Activated naive CD8-positive, alpha-beta T cell treated with anti-CD3 and anti-CD28 coated beads for 36 hours (primary cell): ENCODE data around the gene SLC2A2. TPM values are rescaled to one million over a fixed set of nuclear protein-coding genes. Genes with fewer than 3 reads are reported as not detected.
A peak's percentile ranks its signal among the peaks of the same experiment; 100 is the strongest.

Source experiments
- DNase-seq: peaks from one replicate; pipeline ENCODE4 v3.0.0; 2021
- H3K27ac Mint-ChIP-seq: one replicate; pipeline ENCODE4 v1.8.0; 2022; ENCODE audit warnings: mild to moderate bottlenecking, moderate library complexity, mixed read lengths
- H3K27me3 Mint-ChIP-seq: one replicate; pipeline ENCODE4 v1.8.0; 2022; ENCODE audit warnings: mild to moderate bottlenecking, mixed read lengths
- H3K36me3 Mint-ChIP-seq: one replicate; pipeline ENCODE4 v1.8.0; 2021; ENCODE audit warnings: mild to moderate bottlenecking, mixed read lengths
- H3K4me1 Mint-ChIP-seq: one replicate; pipeline ENCODE4 v1.8.0; 2021; ENCODE audit warnings: mixed read lengths
- H3K4me3 Mint-ChIP-seq: one replicate; pipeline ENCODE4 v1.8.0; 2022; ENCODE audit warnings: mild to moderate bottlenecking, moderate library complexity, mixed read lengths
- H3K9me3 Mint-ChIP-seq: one replicate; pipeline ENCODE4 v1.8.0; 2022; ENCODE audit warnings: mixed read lengths
- total RNA-seq, 2 experiments: library from RNA; stranded (reverse); gene quantifications; one replicate each; pipeline ENCODE4 v1.2.3, GENCODE V29; 2021

Gene SLC2A2
- total RNA-seq, 2 experiments from 2014 or later: not detected

- Mint-ChIP-seq H3K36me3 (no peaks in the 10 kb centered on the region), H3K4me3 (no peak overlapping the region), H3K27me3 (peaks cover 7% of the 10 kb centered on the region), H3K27ac (no peak overlapping the region), H3K9me3 (no peaks in the 10 kb centered on the region), H3K4me1 (no peaks in the 10 kb centered on the region)
- peak; percentile 34 for DNase-seq
Measured at GRCh38 chr3:171049861-171050444, 23.4 kb upstream of the SLC2A2 start.

DNA sequence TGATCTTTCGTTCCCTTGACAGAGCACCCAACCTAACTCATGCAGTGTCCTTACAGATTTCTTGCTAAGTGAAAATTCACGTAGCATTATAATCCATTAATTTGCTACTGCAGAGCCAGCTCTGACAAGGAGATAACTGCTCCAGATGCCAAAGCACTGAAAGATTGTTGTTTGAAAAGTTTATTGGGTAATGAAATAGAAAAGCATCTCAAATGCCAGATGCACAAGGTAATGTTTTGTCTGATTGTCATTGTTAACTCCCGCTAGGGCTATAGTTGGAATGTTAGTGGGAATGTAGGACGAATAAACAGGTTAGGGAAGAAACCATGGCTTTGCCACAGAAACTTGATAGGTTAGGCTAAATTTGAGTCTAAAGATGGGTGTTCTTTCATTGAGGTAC lies 20.2 kb upstream of the SLC2A2 start:
- H3K4me1 Mint-ChIP-seq: no peaks in the 10 kb centered on the region
- no peak for DNase-seq
- H3K27me3 Mint-ChIP-seq: peaks cover 18% of the 10 kb centered on the region
- no peaks in the 10 kb centered on the region for H3K9me3 Mint-ChIP-seq
- no peak overlapping the region for H3K4me3 Mint-ChIP-seq
- no peak overlapping the region for H3K27ac Mint-ChIP-seq
- no peaks in the 10 kb centered on the region for H3K36me3 Mint-ChIP-seq

- no peak for DNase-seq
- Mint-ChIP-seq H3K36me3 (no peaks in the 10 kb centered on the region), H3K9me3 (no peaks in the 10 kb centered on the region), H3K4me1 (no peaks in the 10 kb centered on the region), H3K27me3 (peaks cover 20% of the 10 kb centered on the region), H3K27ac (no peak overlapping the region), H3K4me3 (no peak overlapping the region)
Measured at GRCh38 chr3:171044835-171045793, 18.6 kb upstream of the SLC2A2 start.

DNA sequence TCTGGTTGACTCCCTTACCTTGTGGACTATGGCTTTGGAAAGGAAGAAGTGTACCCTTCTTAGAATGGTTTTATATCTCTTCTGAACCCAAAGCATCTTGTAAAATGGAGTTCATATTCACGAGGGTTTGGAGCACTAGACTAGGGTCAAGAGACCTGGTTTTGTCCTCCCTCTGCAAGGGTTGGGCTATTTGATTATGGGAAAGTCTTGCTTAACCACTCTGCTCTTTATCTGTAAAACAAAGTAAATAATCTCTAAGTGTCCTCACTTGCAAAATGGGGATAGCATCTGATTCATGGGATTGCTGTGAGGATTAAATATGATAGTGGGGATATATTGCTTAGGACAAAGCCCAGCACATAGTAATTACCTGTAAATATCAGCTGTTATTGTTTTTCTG lies 17.9 kb upstream of the SLC2A2 start:
- Mint-ChIP-seq H3K27me3 (peaks cover 26% of the 10 kb centered on the region), H3K4me1 (no peaks in the 10 kb centered on the region), H3K4me3 (no peak overlapping the region), H3K9me3 (no peaks in the 10 kb centered on the region), H3K27ac (no peak overlapping the region), H3K36me3 (no peaks in the 10 kb centered on the region)
- DNase-seq: no peak

DNA sequence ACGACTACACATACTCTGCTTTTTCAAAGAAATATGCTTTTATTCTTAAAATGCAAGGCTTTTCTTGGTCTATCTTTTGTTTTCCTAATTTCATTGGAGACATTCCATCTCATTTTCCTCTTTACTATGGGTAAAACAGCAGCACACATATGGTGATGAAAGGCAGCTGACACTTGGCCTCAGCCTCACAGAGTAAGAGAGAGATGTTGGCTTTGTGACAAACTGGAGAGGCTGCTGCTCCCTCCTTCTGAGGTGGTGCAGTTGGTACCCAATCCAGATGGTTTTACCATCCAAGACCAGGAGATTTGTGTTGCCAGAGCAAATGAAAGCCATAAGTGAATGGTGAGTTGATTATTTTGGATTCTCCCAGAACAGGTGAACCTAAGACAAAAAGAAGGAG lies 13.2 kb upstream of the SLC2A2 start:
- Mint-ChIP-seq H3K4me3 (no peak overlapping the region), H3K27me3 (peaks cover 42% of the 10 kb centered on the region), H3K4me1 (no peaks in the 10 kb centered on the region), H3K9me3 (no peaks in the 10 kb centered on the region), H3K27ac (no peak overlapping the region), H3K36me3 (no peaks in the 10 kb centered on the region)
- DNase-seq: no peak

DNA sequence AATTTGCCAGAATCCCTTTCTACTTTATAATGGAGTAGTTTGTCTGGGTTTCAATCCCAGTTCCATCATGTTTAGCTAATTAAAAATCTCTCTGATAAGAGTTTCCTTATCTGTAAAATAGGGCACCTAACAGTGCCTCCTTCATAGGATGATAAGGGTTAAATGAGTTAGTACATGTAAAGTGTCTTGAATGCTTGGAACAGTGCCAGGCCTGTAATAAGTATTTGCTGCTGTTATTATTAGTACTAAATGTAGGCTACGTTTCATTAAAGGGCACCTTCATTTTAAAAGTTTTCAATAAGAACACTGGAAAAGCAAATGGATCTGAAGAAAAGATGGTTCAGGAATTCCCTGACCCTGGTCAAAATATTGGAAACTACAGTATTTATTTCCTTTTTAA lies 11.8 kb upstream of the SLC2A2 start:
- no peak overlapping the region for H3K4me3 Mint-ChIP-seq
- no peak overlapping the region for H3K27ac Mint-ChIP-seq
- peaks cover 44% of the 10 kb centered on the region for H3K27me3 Mint-ChIP-seq
- no peaks in the 10 kb centered on the region for H3K9me3 Mint-ChIP-seq
- no peaks in the 10 kb centered on the region for H3K4me1 Mint-ChIP-seq
- DNase-seq: no peak
- H3K36me3 Mint-ChIP-seq: no peaks in the 10 kb centered on the region

DNA sequence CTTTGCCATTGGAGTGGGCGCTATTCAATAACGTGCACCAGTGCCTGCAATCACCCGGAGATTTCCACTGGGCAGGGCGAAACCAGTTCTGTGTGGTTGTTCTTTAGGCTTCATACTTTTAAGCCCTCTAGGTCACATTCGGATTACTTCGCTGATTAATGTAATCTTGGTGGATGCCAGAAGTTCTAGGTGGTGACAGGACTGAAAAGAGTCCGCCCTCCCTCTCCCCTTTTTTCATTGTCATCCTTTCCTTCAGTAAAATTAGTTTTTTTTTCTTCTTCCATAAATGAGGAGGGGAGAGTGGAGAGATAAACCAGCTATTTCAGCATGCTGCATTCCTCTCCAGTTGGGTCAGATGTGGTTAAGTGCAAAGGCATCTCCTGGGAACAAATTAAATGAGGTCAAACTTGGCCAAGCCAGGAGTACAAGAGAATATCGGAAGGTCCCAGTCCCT lies 2.3 kb upstream of the SLC2A2 start:
- no peak for DNase-seq
- Mint-ChIP-seq H3K27me3 (peaks cover 21% of the 10 kb centered on the region), H3K9me3 (no peaks in the 10 kb centered on the region), H3K4me3 (no peak overlapping the region), H3K4me1 (peaks cover 9% of the 10 kb centered on the region), H3K27ac (no peak overlapping the region), H3K36me3 (no peaks in the 10 kb centered on the region)

DNA sequence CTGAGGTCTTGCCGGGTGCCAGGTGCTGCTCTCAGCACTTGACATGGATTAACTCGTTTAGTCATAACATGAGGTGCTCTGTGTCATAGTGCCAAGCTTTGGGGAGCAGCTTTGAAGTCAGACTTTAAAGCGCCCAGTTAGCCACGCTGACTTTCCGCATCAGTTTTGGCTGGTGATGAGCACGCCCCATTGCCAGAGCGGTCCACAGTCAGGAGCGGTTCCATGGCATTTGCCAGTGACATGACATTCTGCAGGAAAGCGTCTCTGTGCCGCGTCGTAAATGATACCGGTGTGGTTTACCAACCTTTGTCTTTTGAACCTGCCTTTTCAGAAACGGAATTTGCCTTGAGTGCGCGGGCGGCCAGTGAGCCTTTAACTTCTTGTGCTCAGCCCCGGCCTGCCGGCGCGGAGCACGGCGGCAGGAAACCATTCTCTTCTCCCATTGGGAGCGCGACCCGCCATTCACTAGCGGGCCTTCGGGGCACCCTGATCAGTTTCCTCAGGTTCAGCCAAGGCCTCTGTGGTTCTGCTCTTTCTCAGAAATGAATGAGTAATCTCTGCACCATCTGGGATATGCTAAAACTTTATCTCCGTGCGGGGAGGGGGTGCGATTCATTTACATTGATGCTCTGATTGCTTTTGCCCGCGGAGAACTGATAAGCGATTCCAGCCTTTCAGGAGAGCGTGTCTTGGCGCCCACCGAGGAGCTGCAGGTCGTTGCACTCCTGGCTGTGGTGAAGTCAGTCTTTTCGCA lies 1.7 kb upstream of the SLC2A2 start:
- H3K4me1 Mint-ChIP-seq: peaks cover 9% of the 10 kb centered on the region
- no peaks in the 10 kb centered on the region for H3K36me3 Mint-ChIP-seq
- H3K4me3 Mint-ChIP-seq: no peak overlapping the region
- peak; percentile 82 for DNase-seq
- peak overlapping the region; percentile 66 for H3K27ac Mint-ChIP-seq
- peaks cover 21% of the 10 kb centered on the region for H3K27me3 Mint-ChIP-seq
- no peaks in the 10 kb centered on the region for H3K9me3 Mint-ChIP-seq

DNA sequence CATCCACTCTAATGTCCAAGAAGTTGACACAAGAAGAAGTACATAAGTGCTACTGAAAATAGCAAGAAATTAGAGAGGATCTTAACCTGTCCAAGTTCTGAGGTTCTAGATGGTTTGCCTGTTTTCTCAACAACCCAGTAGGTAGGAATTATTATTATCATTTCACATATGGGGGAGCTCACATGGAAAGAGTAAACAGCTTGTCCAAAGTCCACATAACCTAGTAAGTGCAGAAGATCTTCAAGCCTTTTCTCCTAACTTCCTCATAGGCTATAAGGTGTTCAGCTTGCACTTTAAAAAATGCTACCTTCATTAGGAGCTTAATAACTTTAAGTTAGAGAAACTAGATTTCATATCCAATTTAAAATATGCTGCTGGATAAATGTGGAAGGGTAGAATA lies 3.0 kb downstream of the SLC2A2 start:
- H3K36me3 Mint-ChIP-seq: no peaks in the 10 kb centered on the region
- no peaks in the 10 kb centered on the region for H3K9me3 Mint-ChIP-seq
- peaks cover 9% of the 10 kb centered on the region for H3K4me1 Mint-ChIP-seq
- no peak overlapping the region for H3K4me3 Mint-ChIP-seq
- DNase-seq: no peak
- H3K27me3 Mint-ChIP-seq: peaks cover 38% of the 10 kb centered on the region
- no peak overlapping the region for H3K27ac Mint-ChIP-seq

DNA sequence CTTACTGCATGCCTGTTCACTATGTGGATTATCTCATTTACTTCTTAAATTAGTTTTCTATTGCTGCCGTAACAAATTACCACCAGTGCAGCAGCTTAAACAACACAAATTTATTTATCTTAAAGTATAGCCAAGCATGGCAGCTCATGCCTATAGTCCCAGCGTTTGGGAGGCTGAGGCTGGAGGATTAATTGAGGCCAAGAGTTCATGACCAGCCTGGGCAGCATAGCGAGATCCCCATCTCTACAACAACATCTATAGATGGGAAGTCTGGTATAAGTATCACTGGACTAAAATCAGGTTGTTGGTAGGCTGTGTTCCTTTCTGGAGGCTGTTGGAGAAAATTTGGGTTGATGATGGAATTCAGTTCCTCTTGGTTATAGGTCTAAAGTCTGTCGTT lies 5.1 kb downstream of the SLC2A2 start:
- no peak for DNase-seq
- Mint-ChIP-seq H3K27ac (no peak overlapping the region), H3K4me1 (no peaks in the 10 kb centered on the region), H3K36me3 (no peaks in the 10 kb centered on the region), H3K4me3 (no peak overlapping the region), H3K9me3 (no peaks in the 10 kb centered on the region), H3K27me3 (peaks cover 23% of the 10 kb centered on the region)

- Mint-ChIP-seq H3K4me3 (no peak overlapping the region), H3K9me3 (no peaks in the 10 kb centered on the region), H3K27me3 (peaks cover 18% of the 10 kb centered on the region), H3K36me3 (no peaks in the 10 kb centered on the region), H3K4me1 (no peaks in the 10 kb centered on the region), H3K27ac (no peak overlapping the region)
- no peak for DNase-seq
Measured at GRCh38 chr3:171018156-171018935, 8.2 kb downstream of the SLC2A2 start.

GRCh38 chr3:171013822-171014748 lies 12.4 kb downstream of the SLC2A2 start:
- H3K27ac Mint-ChIP-seq: no peak overlapping the region
- H3K27me3 Mint-ChIP-seq: peaks cover 10% of the 10 kb centered on the region
- no peaks in the 10 kb centered on the region for H3K36me3 Mint-ChIP-seq
- no peak for DNase-seq
- no peaks in the 10 kb centered on the region for H3K9me3 Mint-ChIP-seq
- H3K4me3 Mint-ChIP-seq: no peak overlapping the region
- H3K4me1 Mint-ChIP-seq: no peaks in the 10 kb centered on the region

DNA sequence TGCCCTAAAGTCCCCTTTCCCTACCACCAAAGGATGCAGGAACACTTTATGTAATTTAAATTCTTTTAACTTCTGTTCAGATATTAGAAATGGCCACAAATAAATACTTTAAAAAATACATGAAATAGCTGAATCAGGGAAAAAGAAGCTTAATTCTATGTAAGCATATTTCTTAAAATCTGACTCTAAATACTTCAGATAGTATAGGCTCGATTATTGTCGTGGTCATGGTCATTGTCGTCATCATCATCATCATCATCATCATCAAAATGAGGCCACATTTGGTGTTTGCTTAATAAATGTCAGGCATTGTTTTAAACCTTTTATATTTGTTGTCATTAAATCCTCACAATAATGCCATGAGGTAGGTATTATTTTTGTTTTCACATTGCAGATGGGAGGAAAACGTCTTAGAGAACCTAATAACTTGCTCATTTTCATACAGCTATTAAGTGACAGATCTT lies 14.6 kb downstream of the SLC2A2 start:
- no peak overlapping the region for H3K4me3 Mint-ChIP-seq
- peaks cover 12% of the 10 kb centered on the region for H3K27me3 Mint-ChIP-seq
- no peak overlapping the region for H3K27ac Mint-ChIP-seq
- no peak for DNase-seq
- no peaks in the 10 kb centered on the region for H3K36me3 Mint-ChIP-seq
- no peaks in the 10 kb centered on the region for H3K4me1 Mint-ChIP-seq
- no peaks in the 10 kb centered on the region for H3K9me3 Mint-ChIP-seq
